HepG2 (cell line): Measurements from ENCODE around the gene B3GNT7. TPM values are rescaled to one million over a fixed set of nuclear protein-coding genes. Genes with fewer than 3 reads are reported as not detected.

ENCODE experiments used
- ATF1 ChIP-seq: IDR thresholded peaks from 2 replicates; pipeline ENCODE4 v1.6.1; 2016; ENCODE audit warnings: mild to moderate bottlenecking, control low read depth
- BRD4 ChIP-seq: sonication (generic); formaldehyde crosslinking; IDR thresholded peaks from 2 replicates; pipeline ENCODE4 v1.4.0; 2020; ENCODE audit warnings: missing genetic modification reagents
- FIP1L1 ChIP-seq: fragments of 200-400 bp; formaldehyde crosslinking; IDR thresholded peaks from 2 replicates; pipeline ENCODE4 v1.6.1; 2018; ENCODE audit warnings: low read depth, mild to moderate bottlenecking, low read length, moderate library complexity, borderline replicate concordance; ENCODE audit not compliant: insufficient read depth
- GABPB1 ChIP-seq: IDR thresholded peaks from 2 replicates; pipeline ENCODE4 v1.6.1; 2016; ENCODE audit warnings: mild to moderate bottlenecking, missing genetic modification reagents, moderate library complexity, missing compliant biosample characterization
- IKZF4 ChIP-seq: sonication (generic); formaldehyde crosslinking; IDR thresholded peaks from 2 replicates; pipeline ENCODE4 v1.5.1; 2020; ENCODE audit warnings: borderline replicate concordance, mild to moderate bottlenecking, low read depth, missing genetic modification reagents; ENCODE audit errors: not compliant biosample characterization
- KDM5A ChIP-seq: fragments of 200-600 bp; sonication (generic); IDR thresholded peaks from 2 replicates; pipeline ENCODE4 v1.7.0; 2018; ENCODE audit warnings: antibody characterized with exemption, mild to moderate bottlenecking, low read length, borderline replicate concordance
- NFRKB ChIP-seq: fragments of 450-650 bp; IDR thresholded peaks from 2 replicates; pipeline ENCODE4 v1.6.1; 2017
- POGZ ChIP-seq: sonication (generic); formaldehyde crosslinking; IDR thresholded peaks from 2 replicates; pipeline ENCODE4 v1.4.0; 2020; ENCODE audit warnings: mild to moderate bottlenecking, missing genetic modification reagents
- RFXANK ChIP-seq: IDR thresholded peaks from 2 replicates; pipeline ENCODE4 v1.6.1; 2016
- RXRB ChIP-seq: IDR thresholded peaks from 2 replicates; pipeline ENCODE4 v1.6.1; 2016; ENCODE audit warnings: borderline replicate concordance, missing genetic modification reagents, missing compliant biosample characterization
- SMAD1 ChIP-seq: sonication (generic); formaldehyde crosslinking; IDR thresholded peaks from 2 replicates; pipeline ENCODE4 v1.4.0; 2020; ENCODE audit warnings: missing genetic modification reagents, low read depth, mild to moderate bottlenecking, borderline replicate concordance
- TARDBP ChIP-seq: sonication (generic); formaldehyde crosslinking; IDR thresholded peaks from 2 replicates; pipeline ENCODE4 v1.8.0; 2022; ENCODE audit warnings: mild to moderate bottlenecking, missing genetic modification reagents
- ZBTB20 ChIP-seq: sonication (generic); formaldehyde crosslinking; IDR thresholded peaks from 2 replicates; pipeline ENCODE4 v1.8.1; 2023; ENCODE audit warnings: missing genetic modification reagents, low read depth, mild to moderate bottlenecking, borderline replicate concordance
- ZFP41 ChIP-seq: sonication (generic); formaldehyde crosslinking; IDR thresholded peaks from 2 replicates; pipeline ENCODE4 v1.4.0; 2020; ENCODE audit warnings: mild to moderate bottlenecking, missing genetic modification reagents, borderline replicate concordance
- ZNF224 ChIP-seq: sonication (generic); formaldehyde crosslinking; IDR thresholded peaks from 2 replicates; pipeline ENCODE4 v1.5.0; 2020; ENCODE audit warnings: mild to moderate bottlenecking, missing genetic modification reagents
- ZNF234 ChIP-seq: sonication (generic); formaldehyde crosslinking; conservative IDR thresholded peaks from 2 replicates; pipeline ENCODE4 v1.5.1; 2020; ENCODE audit warnings: mild to moderate bottlenecking, missing genetic modification reagents
- ZNF263 ChIP-seq: sonication (generic); formaldehyde crosslinking; IDR thresholded peaks from 2 replicates; pipeline ENCODE4 v1.4.0; 2020; ENCODE audit warnings: missing genetic modification reagents
- ZNF460 ChIP-seq: sonication (generic); formaldehyde crosslinking; IDR thresholded peaks from 2 replicates; pipeline ENCODE4 v1.5.1; 2020; ENCODE audit warnings: missing genetic modification reagents, mild to moderate bottlenecking, borderline replicate concordance
- ZNF607 ChIP-seq: sonication (generic); formaldehyde crosslinking; IDR thresholded peaks from 2 replicates; pipeline ENCODE4 v1.5.1; 2020; ENCODE audit warnings: missing genetic modification reagents, mild to moderate bottlenecking, borderline replicate concordance
- ZSCAN21 ChIP-seq: sonication (generic); formaldehyde crosslinking; IDR thresholded peaks from 2 replicates; pipeline ENCODE4 v1.8.0; 2022; ENCODE audit warnings: mild to moderate bottlenecking, missing genetic modification reagents, moderate library complexity, borderline replicate concordance
- polyA plus RNA-seq, 8 experiments: library from polyadenylated mRNA; depleted of rRNA in 3 of 8; stranded (reverse) in 7 of 8; unstranded in 1 of 8; fragments of >200 nt; fragmentation: Illumina TruSeq in 4 of 8; extraction: Trizol in 4 of 8; gene quantifications; 2 replicates each; pipeline versions ENCODE4 v1.2.1 to v1.2.3, GENCODE V29; 2011 to 2016; ENCODE audit warnings: low read depth in 4 of 8, missing spikeins in 1 of 8, mixed read lengths in 1 of 8; ENCODE audit not compliant: insufficient read depth in 1 of 8
- total RNA-seq, 5 experiments: library from RNA; depleted of rRNA; stranded (reverse); fragments of >200 nt; fragmentation: Illumina TruSeq; extraction: Trizol; gene quantifications; 2 replicates each; pipeline ENCODE4 v1.2.3, GENCODE V29; 2016; ENCODE audit warnings: low read depth in 1 of 5
- TF ChIP-seq, protein P1 (sequence below): sonication (generic); formaldehyde crosslinking; IDR thresholded peaks from 2 replicates; pipeline ENCODE4 v1.4.0; 2020; ENCODE audit warnings: missing genetic modification reagents
- TF ChIP-seq, protein P2 (sequence below): sonication (generic); formaldehyde crosslinking; IDR thresholded peaks from 2 replicates; pipeline ENCODE4 v1.5.0; 2020; ENCODE audit warnings: missing genetic modification reagents, mild to moderate bottlenecking, borderline replicate concordance
- TF ChIP-seq, protein P3 (sequence below): sonication (generic); formaldehyde crosslinking; IDR thresholded peaks from 2 replicates; pipeline ENCODE4 v1.8.1; 2022; ENCODE audit warnings: low read depth, mild to moderate bottlenecking, missing genetic modification reagents

Gene B3GNT7
- total and polyA plus RNA-seq, 2 of the 13 experiments (the other 11 are each of a cell fraction or from before 2014, with no cell fraction given), result 0.04 to 0.24 TPM

DNA sequence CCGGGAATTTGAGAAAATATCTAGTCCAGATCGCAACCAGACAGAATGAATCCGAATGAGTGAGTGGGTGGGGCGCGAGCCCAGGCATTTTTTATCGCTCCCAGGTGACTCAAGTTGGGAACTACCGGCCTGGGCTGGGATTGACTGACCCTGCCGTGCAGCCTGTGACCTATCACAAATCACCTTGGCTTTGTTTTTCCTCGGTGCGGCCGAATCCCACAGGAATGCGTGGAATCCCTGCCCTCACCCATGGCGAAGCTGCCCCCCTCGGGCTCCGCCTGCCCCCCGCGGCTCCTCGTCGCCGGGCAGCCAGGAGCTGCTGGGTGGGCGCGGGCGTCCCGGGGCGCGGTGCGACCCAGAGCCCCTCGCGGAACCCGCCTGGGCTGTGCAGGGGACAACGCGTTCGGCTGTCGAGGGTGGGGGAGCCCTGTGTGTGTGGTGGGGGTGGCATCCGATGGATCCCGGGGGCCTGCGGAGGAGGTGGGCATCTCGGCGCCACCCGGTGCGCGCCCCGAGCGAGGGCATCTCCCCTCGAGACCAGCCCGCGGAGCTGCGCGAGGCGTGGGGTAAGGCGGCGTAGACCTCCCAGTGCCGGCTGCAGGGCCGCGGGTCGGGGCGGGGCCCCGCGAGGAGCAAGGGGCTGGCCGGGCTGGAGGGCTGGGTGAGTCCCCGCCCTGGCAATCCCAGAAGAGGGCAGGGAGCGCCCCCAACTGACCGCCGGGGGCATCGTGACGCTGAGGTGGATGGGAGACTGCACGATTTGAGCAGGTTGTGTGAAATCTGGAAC, 16.5 kb downstream of the B3GNT7 start (continued):
- no peak; the same call in 1 of the 2 replicates for TF ChIP-seq POGZ (CRISPR knock-in tag)
- TF ChIP-seq ZNF224 (CRISPR knock-in tag), result 0 out of 2 replicates have a peak, but pooled peaks have one; percentile 42
- no peak for TF ChIP-seq BRD4
- TF ChIP-seq ZNF460 (CRISPR knock-in tag), result no peak
- peak; percentile 69 for TF ChIP-seq GABPB1 (CRISPR knock-in tag)
- TF ChIP-seq KDM5A, result 0 out of 2 replicates have a peak, but pooled peaks have one; percentile 23
- TF ChIP-seq ZNF607 (CRISPR knock-in tag), result peak; percentile 63; the same call in 1 of the 2 replicates
- peak; percentile 89 for TF ChIP-seq IKZF4 (CRISPR knock-in tag)
- TF ChIP-seq NFRKB, result no peak
- TF ChIP-seq TARDBP, result peak; percentile 67
- TF ChIP-seq ZSCAN21 (CRISPR knock-in tag), result 0 out of 2 replicates have a peak, but pooled peaks have one; percentile 36
- TF ChIP-seq, protein P1, sequence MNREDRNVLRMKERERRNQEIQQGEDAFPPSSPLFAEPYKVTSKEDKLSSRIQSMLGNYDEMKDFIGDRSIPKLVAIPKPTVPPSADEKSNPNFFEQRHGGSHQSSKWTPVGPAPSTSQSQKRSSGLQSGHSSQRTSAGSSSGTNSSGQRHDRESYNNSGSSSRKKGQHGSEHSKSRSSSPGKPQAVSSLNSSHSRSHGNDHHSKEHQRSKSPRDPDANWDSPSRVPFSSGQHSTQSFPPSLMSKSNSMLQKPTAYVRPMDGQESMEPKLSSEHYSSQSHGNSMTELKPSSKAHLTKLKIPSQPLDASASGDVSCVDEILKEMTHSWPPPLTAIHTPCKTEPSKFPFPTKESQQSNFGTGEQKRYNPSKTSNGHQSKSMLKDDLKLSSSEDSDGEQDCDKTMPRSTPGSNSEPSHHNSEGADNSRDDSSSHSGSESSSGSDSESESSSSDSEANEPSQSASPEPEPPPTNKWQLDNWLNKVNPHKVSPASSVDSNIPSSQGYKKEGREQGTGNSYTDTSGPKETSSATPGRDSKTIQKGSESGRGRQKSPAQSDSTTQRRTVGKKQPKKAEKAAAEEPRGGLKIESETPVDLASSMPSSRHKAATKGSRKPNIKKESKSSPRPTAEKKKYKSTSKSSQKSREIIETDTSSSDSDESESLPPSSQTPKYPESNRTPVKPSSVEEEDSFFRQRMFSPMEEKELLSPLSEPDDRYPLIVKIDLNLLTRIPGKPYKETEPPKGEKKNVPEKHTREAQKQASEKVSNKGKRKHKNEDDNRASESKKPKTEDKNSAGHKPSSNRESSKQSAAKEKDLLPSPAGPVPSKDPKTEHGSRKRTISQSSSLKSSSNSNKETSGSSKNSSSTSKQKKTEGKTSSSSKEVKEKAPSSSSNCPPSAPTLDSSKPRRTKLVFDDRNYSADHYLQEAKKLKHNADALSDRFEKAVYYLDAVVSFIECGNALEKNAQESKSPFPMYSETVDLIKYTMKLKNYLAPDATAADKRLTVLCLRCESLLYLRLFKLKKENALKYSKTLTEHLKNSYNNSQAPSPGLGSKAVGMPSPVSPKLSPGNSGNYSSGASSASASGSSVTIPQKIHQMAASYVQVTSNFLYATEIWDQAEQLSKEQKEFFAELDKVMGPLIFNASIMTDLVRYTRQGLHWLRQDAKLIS (CRISPR knock-in tag), result no peak
- TF ChIP-seq, protein P2, sequence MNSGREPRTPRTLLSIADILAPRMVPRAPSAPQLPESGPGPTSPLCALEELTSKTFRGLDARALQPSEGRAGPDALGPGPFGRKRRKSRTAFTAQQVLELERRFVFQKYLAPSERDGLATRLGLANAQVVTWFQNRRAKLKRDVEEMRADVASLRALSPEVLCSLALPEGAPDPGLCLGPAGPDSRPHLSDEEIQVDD (CRISPR knock-in tag), result 0 out of 2 replicates have a peak, but pooled peaks have one; percentile 73
- TF ChIP-seq ZBTB20 (CRISPR knock-in tag), result no peak
- no peak for TF ChIP-seq ZFP41 (CRISPR knock-in tag)
- TF ChIP-seq SMAD1 (CRISPR knock-in tag), result 0 out of 2 replicates have a peak, but pooled peaks have one; percentile 85
- TF ChIP-seq, protein P3, sequence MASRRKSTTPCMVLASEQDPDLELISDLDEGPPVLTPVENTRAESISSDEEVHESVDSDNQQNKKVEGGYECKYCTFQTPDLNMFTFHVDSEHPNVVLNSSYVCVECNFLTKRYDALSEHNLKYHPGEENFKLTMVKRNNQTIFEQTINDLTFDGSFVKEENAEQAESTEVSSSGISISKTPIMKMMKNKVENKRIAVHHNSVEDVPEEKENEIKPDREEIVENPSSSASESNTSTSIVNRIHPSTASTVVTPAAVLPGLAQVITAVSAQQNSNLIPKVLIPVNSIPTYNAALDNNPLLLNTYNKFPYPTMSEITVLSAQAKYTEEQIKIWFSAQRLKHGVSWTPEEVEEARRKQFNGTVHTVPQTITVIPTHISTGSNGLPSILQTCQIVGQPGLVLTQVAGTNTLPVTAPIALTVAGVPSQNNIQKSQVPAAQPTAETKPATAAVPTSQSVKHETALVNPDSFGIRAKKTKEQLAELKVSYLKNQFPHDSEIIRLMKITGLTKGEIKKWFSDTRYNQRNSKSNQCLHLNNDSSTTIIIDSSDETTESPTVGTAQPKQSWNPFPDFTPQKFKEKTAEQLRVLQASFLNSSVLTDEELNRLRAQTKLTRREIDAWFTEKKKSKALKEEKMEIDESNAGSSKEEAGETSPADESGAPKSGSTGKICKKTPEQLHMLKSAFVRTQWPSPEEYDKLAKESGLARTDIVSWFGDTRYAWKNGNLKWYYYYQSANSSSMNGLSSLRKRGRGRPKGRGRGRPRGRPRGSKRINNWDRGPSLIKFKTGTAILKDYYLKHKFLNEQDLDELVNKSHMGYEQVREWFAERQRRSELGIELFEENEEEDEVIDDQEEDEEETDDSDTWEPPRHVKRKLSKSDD (CRISPR knock-in tag), result peak; percentile 72; the same call in 1 of the 2 replicates
- no peak for TF ChIP-seq FIP1L1
- TF ChIP-seq RXRB, result no peak
- 0 out of 2 replicates have a peak, but pooled peaks have one; percentile 27 for TF ChIP-seq ZNF263
- no peak for TF ChIP-seq RFXANK (CRISPR knock-in tag)
- no peak for TF ChIP-seq ATF1 (CRISPR knock-in tag)
- no peak for TF ChIP-seq ZNF234 (CRISPR knock-in tag)
